Measurements from ENCODE around the gene ITPA. TPM values are rescaled to one million over a fixed set of nuclear protein-coding genes. Genes with fewer than 3 reads are reported as not detected.

The ITPA gene
- total and polyA plus RNA-seq, 2 of the 13 experiments (the other 11 are each of a cell fraction or from before 2014, with no cell fraction given) = 60.1 to 103 TPM

GRCh38 chr20:3218307-3218988 lies 9.2 kb downstream of the ITPA start (continued):
- no peak for TF ChIP-seq ATRX (CRISPR knock-in tag; IDR thresholded peaks at IDR 0.05; ENCODE audit: borderline replicate concordance)
- no peak for TF ChIP-seq ZFYVE20 (CRISPR knock-in tag; IDR thresholded peaks at IDR 0.05; ENCODE audit: borderline replicate concordance, low read depth)
- TF ChIP-seq MLX (CRISPR knock-in tag; IDR thresholded peaks at IDR 0.05) = peak; percentile 60; the same call in 1 of the 2 replicates
- peak; percentile 95 for TF ChIP-seq ZNF501 (CRISPR knock-in tag; IDR thresholded peaks at IDR 0.05)
- no peak for TF ChIP-seq NFIB (CRISPR knock-in tag; IDR thresholded peaks at IDR 0.05; ENCODE audit: borderline replicate concordance)
- peak; percentile 95 for TF ChIP-seq CSRNP1 (CRISPR knock-in tag; IDR thresholded peaks at IDR 0.05)
- TF ChIP-seq REXO4 (CRISPR knock-in tag; IDR thresholded peaks at IDR 0.05; ENCODE audit: borderline replicate concordance) = no peak
- TF ChIP-seq KLF15 (CRISPR knock-in tag; IDR thresholded peaks at IDR 0.05; ENCODE audit: borderline replicate concordance) = no peak
- no peak for TF ChIP-seq CC2D1A (CRISPR knock-in tag; IDR thresholded peaks at IDR 0.05)
- no peak for TF ChIP-seq ZNF180 (CRISPR knock-in tag; IDR thresholded peaks at IDR 0.05; ENCODE audit: borderline replicate concordance, low read depth)
- TF ChIP-seq ZFY (CRISPR knock-in tag; IDR thresholded peaks at IDR 0.05) = no peak; the same call in 1 of the 2 replicates
- peak; percentile 81; the same call in 1 of the 2 replicates for TF ChIP-seq NFATC3 (CRISPR knock-in tag; IDR thresholded peaks at IDR 0.05)
- TF ChIP-seq SP4 (CRISPR knock-in tag; IDR thresholded peaks at IDR 0.05) = no peak; the same call in 1 of the 2 replicates
- no peak; the same call in 1 of the 2 replicates for TF ChIP-seq ZNF709 (CRISPR knock-in tag; IDR thresholded peaks at IDR 0.05)
- TF ChIP-seq ZNF362 (CRISPR knock-in tag; IDR thresholded peaks at IDR 0.05; ENCODE audit: borderline replicate concordance) = peak; percentile 37; the same call in 1 of the 2 replicates
- no peak for TF ChIP-seq SYNCRIP (IDR thresholded peaks at IDR 0.05; ENCODE audit: insufficient read depth, low read depth, low read length)
- TF ChIP-seq ZNF576 (CRISPR knock-in tag; IDR thresholded peaks at IDR 0.05) = no peak
- peak; percentile 90; the same call in 1 of the 2 replicates for TF ChIP-seq SSRP1 (CRISPR knock-in tag; IDR thresholded peaks at IDR 0.05)
- TF ChIP-seq XBP1 (CRISPR knock-in tag; IDR thresholded peaks at IDR 0.05) = no peak
- TF ChIP-seq ZNF331 (CRISPR knock-in tag; IDR thresholded peaks at IDR 0.05) = peak; percentile 87
- TF ChIP-seq FOSL2 (CRISPR knock-in tag; IDR thresholded peaks at IDR 0.05) = peak; percentile 69
- peak; percentile 95 for TF ChIP-seq ZKSCAN8 (CRISPR knock-in tag; IDR thresholded peaks at IDR 0.05; ENCODE audit: borderline replicate concordance)
- no peak for TF ChIP-seq FOXJ3 (CRISPR knock-in tag; IDR thresholded peaks at IDR 0.05; ENCODE audit: borderline replicate concordance)
- peak; percentile 88 for TF ChIP-seq MEIS2 (CRISPR knock-in tag; IDR thresholded peaks at IDR 0.05)
- peak; percentile 84; the same call in 1 of the 2 replicates for TF ChIP-seq ATF7-NPFF (CRISPR knock-in tag; IDR thresholded peaks at IDR 0.05; ENCODE audit: low read depth)
- 0 out of 2 replicates have a peak, but pooled peaks have one; percentile 49 for TF ChIP-seq HHEX (CRISPR knock-in tag; IDR thresholded peaks at IDR 0.05)
- TF ChIP-seq SRSF9 (IDR thresholded peaks at IDR 0.05; ENCODE audit: borderline replicate concordance, insufficient read depth, low read depth, low read length, poor library complexity, severe bottlenecking) = no peak
- TF ChIP-seq SUZ12 (IDR thresholded peaks at IDR 0.05; ENCODE audit: low read depth, low read length) = no peak

Measured in HepG2 (cell line).